ENCODE measurements around the gene CD247.

The CD247 gene

GRCh38 chr1:167404908-167405307 is 113.4 kb downstream of the CD247 start:
- no peaks in the 10 kb centered on the region for H3K9me3 Mint-ChIP-seq
- no peak overlapping the region for H3K4me3 Mint-ChIP-seq
- peaks cover 22% of the 10 kb centered on the region for H3K36me3 Mint-ChIP-seq (ENCODE audit: low read depth)
- peaks cover 4% of the 10 kb centered on the region for H3K4me1 Mint-ChIP-seq (ENCODE audit: low read depth)
- H3K27ac Mint-ChIP-seq: no peak overlapping the region
- no peaks in the 10 kb centered on the region for H3K27me3 Mint-ChIP-seq (ENCODE audit: low read depth)

- Mint-ChIP-seq H3K4me1 (ENCODE audit: low read depth) (peaks cover 4% of the 10 kb centered on the region), H3K36me3 (ENCODE audit: low read depth) (peaks cover 22% of the 10 kb centered on the region), H3K9me3 (no peaks in the 10 kb centered on the region), H3K27me3 (ENCODE audit: low read depth) (no peaks in the 10 kb centered on the region), H3K4me3 (no peak overlapping the region), H3K27ac (no peak overlapping the region)
Observed at GRCh38 chr1:167404161-167404888, 114.0 kb downstream of the CD247 start.

- Mint-ChIP-seq H3K4me3 (no peak overlapping the region), H3K9me3 (no peaks in the 10 kb centered on the region), H3K36me3 (ENCODE audit: low read depth) (peaks cover 30% of the 10 kb centered on the region), H3K27ac (no peak overlapping the region), H3K4me1 (ENCODE audit: low read depth) (peaks cover 4% of the 10 kb centered on the region), H3K27me3 (ENCODE audit: low read depth) (no peaks in the 10 kb centered on the region)
Observed at GRCh38 chr1:167401260-167401873, 117.0 kb downstream of the CD247 start.

GRCh38 chr1:167400359-167400953 is 117.9 kb downstream of the CD247 start:
- Mint-ChIP-seq H3K4me1 (ENCODE audit: low read depth) (peaks cover 4% of the 10 kb centered on the region), H3K9me3 (no peaks in the 10 kb centered on the region)

GRCh38 chr1:167392200-167392696 is 126.1 kb downstream of the CD247 start:
- Mint-ChIP-seq H3K4me3 (no peak overlapping the region), H3K27me3 (ENCODE audit: low read depth) (no peaks in the 10 kb centered on the region), H3K27ac (no peak overlapping the region), H3K9me3 (no peaks in the 10 kb centered on the region), H3K4me1 (ENCODE audit: low read depth) (no peaks in the 10 kb centered on the region), H3K36me3 (ENCODE audit: low read depth) (peaks cover 2% of the 10 kb centered on the region)

More at GRCh38 chr1:167400359-167400953, 117.9 kb downstream of the CD247 start:
- Mint-ChIP-seq H3K4me3 (no peak overlapping the region), H3K27me3 (ENCODE audit: low read depth) (no peaks in the 10 kb centered on the region), H3K27ac (no peak overlapping the region), H3K36me3 (ENCODE audit: low read depth) (peaks cover 25% of the 10 kb centered on the region)

GRCh38 chr1:167388976-167389375 is 129.4 kb downstream of the CD247 start:
- Mint-ChIP-seq H3K36me3 (ENCODE audit: low read depth) (peaks cover 12% of the 10 kb centered on the region), H3K4me1 (ENCODE audit: low read depth) (no peaks in the 10 kb centered on the region), H3K27ac (no peak overlapping the region), H3K27me3 (ENCODE audit: low read depth) (no peaks in the 10 kb centered on the region), H3K4me3 (no peak overlapping the region), H3K9me3 (no peaks in the 10 kb centered on the region)

- no peaks in the 10 kb centered on the region for H3K9me3 Mint-ChIP-seq
- no peaks in the 10 kb centered on the region for H3K4me1 Mint-ChIP-seq (ENCODE audit: low read depth)
- no peaks in the 10 kb centered on the region for H3K27me3 Mint-ChIP-seq (ENCODE audit: low read depth)
- no peak overlapping the region for H3K27ac Mint-ChIP-seq
- H3K4me3 Mint-ChIP-seq: no peak overlapping the region
- H3K36me3 Mint-ChIP-seq (ENCODE audit: low read depth): peaks cover 15% of the 10 kb centered on the region
Observed at GRCh38 chr1:167387251-167387910, 130.9 kb downstream of the CD247 start.

Data from T-helper 1 cell treated with Interleukin-12 subunit alpha and Interleukin-12 subunit beta and Interleukin-4 antibody, amounts not matched to agents 30 μg/mL and 1 μg/mL, for 36 hours (primary cell).